ENCODE data around the gene COQ5. TPM values are rescaled to one million over a fixed set of nuclear protein-coding genes. Genes with fewer than 3 reads are reported as not detected.

The COQ5 gene
- total RNA-seq, 1 experiment from 2014 or later: 34.1 TPM

GRCh38 chr12:120563495-120563894 is 34.5 kb upstream of the COQ5 start:
- Histone ChIP-seq H3K4me3 (replicated peaks in 1 of 2; ENCODE audit: low read depth in 1 of 2, low read length in 2 of 2) (no peak overlapping the region), H3K4me2 (ENCODE audit: low read length) (no peak overlapping the region), H3K4me1 (ENCODE audit: control insufficient read depth in 1 of 2, insufficient read depth in 2 of 2, low read length in 2 of 2) (no peaks in the 10 kb centered on the region), H3K9me3 (ENCODE audit: control insufficient read depth in 1 of 2, insufficient read depth in 1 of 2, low read depth in 1 of 2, low read length in 2 of 2) (no peaks in the 10 kb centered on the region), H3K27me3 (ENCODE audit: insufficient read depth, low read length) (no peaks in the 10 kb centered on the region), H3K79me2 (ENCODE audit: insufficient read depth, low read length) (peaks cover 13% of the 10 kb centered on the region), H3K27ac (ENCODE audit: low read depth, low read length) (no peak overlapping the region), H3K9me2 (ENCODE audit: insufficient read depth) (no peaks in the 10 kb centered on the region), H4K20me1 (ENCODE audit: insufficient read depth) (no peaks in the 10 kb centered on the region), H3K36me3 (ENCODE audit: control insufficient read depth in 1 of 2, insufficient read depth in 2 of 2, low read length in 2 of 2) (peaks cover 52 to 59% of the 10 kb centered on the region in 2 experiments), H2AFZ (ENCODE audit: low read depth, low read length, poor library complexity, severe bottlenecking) (no peak overlapping the region), H3K9ac (ENCODE audit: low read length) (no peak overlapping the region)
- DNase-seq (ENCODE audit: low read depth, low spot score) (no peak), ATAC-seq (no peak)
- ChIA-PET CTCF (no interaction called here), POLR2A (no interaction called here), RAD21 (ENCODE audit: low non-redundant PET in 1 of 2, low total read pairs in 2 of 2, uncharacterized antibody in 2 of 2, unreplicated experiment in 2 of 2) (no interaction called here)
- TF ChIP-seq SRF (IDR thresholded peaks at IDR 0.05; ENCODE audit: low read depth) (no peak), EZH2phosphoT487 (IDR thresholded peaks at IDR 0.05; ENCODE audit: borderline replicate concordance) (no peak), RAD21 (IDR thresholded peaks at IDR 0.05; ENCODE audit: low read depth) (no peak), ZNF274 (IDR thresholded peaks at IDR 0.05; ENCODE audit: low read depth, low read length) (no peak), YY1 (IDR thresholded peaks at IDR 0.05; ENCODE audit: extremely low read depth, insufficient replicate concordance, low read depth, low read length) (no peak), REST (IDR thresholded peaks at IDR 0.05; ENCODE audit: low read depth) (no peak), TCF7L2 (IDR thresholded peaks at IDR 0.05; ENCODE audit: borderline replicate concordance, extremely low read depth, insufficient read depth, insufficient read length) (no peak), CTCF (IDR thresholded peaks at IDR 0.05 in 2 of 3, conservative IDR thresholded peaks at IDR 0.05 in 1 of 3; ENCODE audit: borderline replicate concordance in 1 of 3, insufficient read depth in 1 of 3, low read depth in 2 of 3, low read length in 2 of 3) (no peak), ELF1 (IDR thresholded peaks at IDR 0.05; ENCODE audit: borderline replicate concordance, low read depth) (no peak), JUND (IDR thresholded peaks at IDR 0.05) (no peak), EZH2 (IDR thresholded peaks at IDR 0.05) (no peak), CBX3 (IDR thresholded peaks at IDR 0.05; ENCODE audit: low read depth) (no peak), ZFX (IDR thresholded peaks at IDR 0.05) (no peak), MAX (IDR thresholded peaks at IDR 0.05) (no peak), POLR2A (IDR thresholded peaks at IDR 0.05; ENCODE audit: borderline replicate concordance, extremely low read depth, insufficient read depth, insufficient read length) (no peak), FOSL1 (IDR thresholded peaks at IDR 0.05; ENCODE audit: low read depth) (no peak), EGR1 (IDR thresholded peaks at IDR 0.05; ENCODE audit: low read depth) (no peak), ATF3 (IDR thresholded peaks at IDR 0.05) (no peak)
- intact Hi-C loops (cut with micrococcal nuclease): no loop called here
- no TSS peak for BruUV-seq (replicated peaks)
